ENCODE data around the gene GP1BA.

DNA sequence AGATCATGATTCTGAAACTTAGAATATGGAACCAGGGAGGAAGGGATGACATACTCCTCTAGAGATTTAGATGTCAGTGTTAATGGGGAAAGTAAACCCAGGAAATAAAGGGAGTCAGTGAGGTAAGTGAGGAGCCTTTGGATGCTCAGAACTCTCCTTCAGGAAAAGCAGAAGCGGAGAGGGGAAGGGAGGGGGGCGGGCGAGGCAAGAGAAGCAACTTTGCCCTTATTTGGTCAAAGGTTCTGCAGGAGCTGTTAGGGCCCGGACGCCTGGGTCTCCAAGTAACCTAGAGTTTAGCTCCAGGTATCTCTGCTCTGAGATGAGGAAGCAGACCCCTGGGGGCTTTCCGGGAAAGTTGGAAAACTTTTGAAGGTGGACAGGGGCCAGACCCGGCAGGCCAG lies 14.9 kb downstream of the GP1BA start:
- TF ChIP-seq EZH2phosphoT487 (IDR thresholded peaks at IDR 0.05; ENCODE audit: low read depth, severe bottlenecking, unreplicated experiment): no peak
- TF ChIP-seq, protein P1, sequence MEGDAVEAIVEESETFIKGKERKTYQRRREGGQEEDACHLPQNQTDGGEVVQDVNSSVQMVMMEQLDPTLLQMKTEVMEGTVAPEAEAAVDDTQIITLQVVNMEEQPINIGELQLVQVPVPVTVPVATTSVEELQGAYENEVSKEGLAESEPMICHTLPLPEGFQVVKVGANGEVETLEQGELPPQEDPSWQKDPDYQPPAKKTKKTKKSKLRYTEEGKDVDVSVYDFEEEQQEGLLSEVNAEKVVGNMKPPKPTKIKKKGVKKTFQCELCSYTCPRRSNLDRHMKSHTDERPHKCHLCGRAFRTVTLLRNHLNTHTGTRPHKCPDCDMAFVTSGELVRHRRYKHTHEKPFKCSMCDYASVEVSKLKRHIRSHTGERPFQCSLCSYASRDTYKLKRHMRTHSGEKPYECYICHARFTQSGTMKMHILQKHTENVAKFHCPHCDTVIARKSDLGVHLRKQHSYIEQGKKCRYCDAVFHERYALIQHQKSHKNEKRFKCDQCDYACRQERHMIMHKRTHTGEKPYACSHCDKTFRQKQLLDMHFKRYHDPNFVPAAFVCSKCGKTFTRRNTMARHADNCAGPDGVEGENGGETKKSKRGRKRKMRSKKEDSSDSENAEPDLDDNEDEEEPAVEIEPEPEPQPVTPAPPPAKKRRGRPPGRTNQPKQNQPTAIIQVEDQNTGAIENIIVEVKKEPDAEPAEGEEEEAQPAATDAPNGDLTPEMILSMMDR (IDR thresholded peaks at IDR 0.05; ENCODE audit: poor library complexity): no peak
- no peak for TF ChIP-seq EZH2 (IDR thresholded peaks at IDR 0.05; ENCODE audit: borderline replicate concordance)

Measured in hepatocyte (in vitro differentiated cells).